ENCODE measurements around the gene VPREB3. TPM values are rescaled to one million over a fixed set of nuclear protein-coding genes. Genes with fewer than 3 reads are reported as not detected.
A peak's percentile ranks its signal among the peaks of the same experiment; 100 is the strongest.

VPREB3 gene
- total RNA-seq, 1 experiment from 2014 or later, result 0.88 TPM

DNA sequence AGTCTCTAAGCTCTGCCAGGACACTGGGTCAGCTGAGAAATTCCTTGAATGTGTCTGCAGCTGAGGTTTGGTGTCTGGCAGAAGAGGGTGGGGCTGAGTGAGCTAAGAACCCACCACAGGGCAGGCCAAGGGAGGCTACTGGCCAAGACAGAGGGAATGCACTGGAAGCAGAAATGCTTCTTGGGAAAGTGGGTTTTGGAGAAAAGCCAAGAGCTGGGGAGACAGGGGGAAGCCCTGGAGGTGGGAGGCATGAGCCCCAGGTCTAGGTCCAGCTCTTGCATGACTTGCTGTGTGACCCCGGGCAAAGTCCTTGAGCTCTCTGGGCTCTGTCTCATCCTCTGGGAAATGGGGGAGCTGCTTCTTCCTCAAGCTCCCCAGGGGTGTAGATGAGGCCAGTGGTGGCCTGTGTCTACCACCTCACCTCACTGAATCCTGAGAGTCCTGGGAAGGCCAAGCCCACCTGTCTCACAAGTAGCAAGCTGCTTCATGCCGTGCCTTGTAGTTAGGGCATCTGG, 20.8 kb upstream of the VPREB3 start:
- Histone ChIP-seq H3K4me1 (ENCODE audit: insufficient read depth, low read length, poor library complexity, severe bottlenecking) (peaks cover 9% of the 10 kb centered on the region), H3K27ac (ENCODE audit: low read depth, low read length, poor library complexity, severe bottlenecking) (no peak overlapping the region), H3K27me3 (replicated peaks; ENCODE audit: insufficient read depth, low read depth, low read length, poor library complexity) (no peaks in the 10 kb centered on the region), H3K9me3 (ENCODE audit: low read depth, low read length, poor library complexity, severe bottlenecking) (no peaks in the 10 kb centered on the region), H3K4me3 (ENCODE audit: low read depth, low read length, poor library complexity, severe bottlenecking) (no peak overlapping the region), H3K36me3 (ENCODE audit: insufficient read depth, low read length, poor library complexity, severe bottlenecking) (no peaks in the 10 kb centered on the region)
- ChIA-PET CTCF (no interaction called here), POLR2A (ENCODE audit: low non-redundant PET) (no interaction called here)
- TF ChIP-seq, protein P1, sequence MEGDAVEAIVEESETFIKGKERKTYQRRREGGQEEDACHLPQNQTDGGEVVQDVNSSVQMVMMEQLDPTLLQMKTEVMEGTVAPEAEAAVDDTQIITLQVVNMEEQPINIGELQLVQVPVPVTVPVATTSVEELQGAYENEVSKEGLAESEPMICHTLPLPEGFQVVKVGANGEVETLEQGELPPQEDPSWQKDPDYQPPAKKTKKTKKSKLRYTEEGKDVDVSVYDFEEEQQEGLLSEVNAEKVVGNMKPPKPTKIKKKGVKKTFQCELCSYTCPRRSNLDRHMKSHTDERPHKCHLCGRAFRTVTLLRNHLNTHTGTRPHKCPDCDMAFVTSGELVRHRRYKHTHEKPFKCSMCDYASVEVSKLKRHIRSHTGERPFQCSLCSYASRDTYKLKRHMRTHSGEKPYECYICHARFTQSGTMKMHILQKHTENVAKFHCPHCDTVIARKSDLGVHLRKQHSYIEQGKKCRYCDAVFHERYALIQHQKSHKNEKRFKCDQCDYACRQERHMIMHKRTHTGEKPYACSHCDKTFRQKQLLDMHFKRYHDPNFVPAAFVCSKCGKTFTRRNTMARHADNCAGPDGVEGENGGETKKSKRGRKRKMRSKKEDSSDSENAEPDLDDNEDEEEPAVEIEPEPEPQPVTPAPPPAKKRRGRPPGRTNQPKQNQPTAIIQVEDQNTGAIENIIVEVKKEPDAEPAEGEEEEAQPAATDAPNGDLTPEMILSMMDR (conservative IDR thresholded peaks at IDR 0.05; ENCODE audit: low read depth, low read length), result no peak
- TF ChIP-seq EZH2 (IDR thresholded peaks at IDR 0.05; ENCODE audit: borderline replicate concordance, low read depth, low read length, poor library complexity, severe bottlenecking), result no peak
- no TSS peak for BruUV-seq (replicated peaks)
- intact Hi-C loops (cut with micrococcal nuclease; ENCODE audit: unreplicated experiment), result no loop called here
- no peak for DNase-seq (ENCODE audit: low spot score)

DNA sequence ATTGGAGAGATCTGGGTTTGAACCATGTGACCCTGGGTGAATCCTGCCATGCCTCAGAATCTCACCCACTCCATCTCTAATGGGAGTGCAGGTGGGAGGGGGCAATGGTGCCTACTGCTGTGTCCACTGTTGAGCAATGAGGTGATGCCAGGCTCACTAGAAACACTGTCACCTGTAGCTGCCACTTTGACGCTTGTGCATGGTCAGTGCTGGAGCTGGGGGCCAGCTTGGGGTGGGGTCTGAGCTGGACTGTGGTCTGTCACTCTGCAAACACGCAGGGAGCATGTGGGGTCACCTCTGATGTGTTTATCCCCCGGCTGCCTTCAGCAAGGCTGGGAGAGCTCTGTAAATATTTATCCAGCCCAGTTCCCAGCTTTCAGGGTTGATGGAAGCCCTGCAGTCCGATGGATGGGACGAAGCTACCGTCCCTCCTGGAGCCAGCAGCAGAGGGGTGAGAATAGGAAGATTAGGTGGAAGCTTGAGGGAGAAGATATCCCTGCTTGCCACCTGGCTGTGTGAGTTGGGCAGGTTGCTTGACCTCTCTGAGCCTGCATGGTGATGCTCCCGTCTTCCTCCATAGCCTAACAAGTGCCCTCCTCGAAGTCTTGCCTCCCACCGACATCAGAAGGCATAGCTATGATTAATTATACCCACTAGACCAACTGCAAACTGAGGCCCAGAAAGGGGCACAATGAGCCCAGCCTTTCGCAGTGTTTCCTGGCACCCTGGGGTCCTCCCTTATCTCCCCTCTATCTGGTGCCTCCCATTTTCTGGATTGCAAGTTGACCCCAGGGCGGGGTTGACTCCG, 20.1 kb upstream of the VPREB3 start:
- H3K9me3 ChIP-seq (ENCODE audit: low read depth, low read length, poor library complexity, severe bottlenecking), result no peaks in the 10 kb centered on the region
- H3K4me3 ChIP-seq (ENCODE audit: low read depth, low read length, poor library complexity, severe bottlenecking), result no peak overlapping the region
- intact Hi-C loops (cut with micrococcal nuclease; ENCODE audit: unreplicated experiment), result no loop called here
- peaks cover 9% of the 10 kb centered on the region for H3K4me1 ChIP-seq (ENCODE audit: insufficient read depth, low read length, poor library complexity, severe bottlenecking)
- BruUV-seq (replicated peaks), result no TSS peak
- H3K36me3 ChIP-seq (ENCODE audit: insufficient read depth, low read length, poor library complexity, severe bottlenecking), result no peaks in the 10 kb centered on the region
- no peak for DNase-seq (ENCODE audit: low spot score)
- ChIA-PET CTCF (no interaction called here), POLR2A (ENCODE audit: low non-redundant PET) (no interaction called here)
- TF ChIP-seq, protein P1 (conservative IDR thresholded peaks at IDR 0.05; ENCODE audit: low read depth, low read length), result no peak
- TF ChIP-seq EZH2 (IDR thresholded peaks at IDR 0.05; ENCODE audit: borderline replicate concordance, low read depth, low read length, poor library complexity, severe bottlenecking), result no peak
- H3K27me3 ChIP-seq (replicated peaks; ENCODE audit: insufficient read depth, low read depth, low read length, poor library complexity), result no peaks in the 10 kb centered on the region
- no peak overlapping the region for H3K27ac ChIP-seq (ENCODE audit: low read depth, low read length, poor library complexity, severe bottlenecking)

DNA sequence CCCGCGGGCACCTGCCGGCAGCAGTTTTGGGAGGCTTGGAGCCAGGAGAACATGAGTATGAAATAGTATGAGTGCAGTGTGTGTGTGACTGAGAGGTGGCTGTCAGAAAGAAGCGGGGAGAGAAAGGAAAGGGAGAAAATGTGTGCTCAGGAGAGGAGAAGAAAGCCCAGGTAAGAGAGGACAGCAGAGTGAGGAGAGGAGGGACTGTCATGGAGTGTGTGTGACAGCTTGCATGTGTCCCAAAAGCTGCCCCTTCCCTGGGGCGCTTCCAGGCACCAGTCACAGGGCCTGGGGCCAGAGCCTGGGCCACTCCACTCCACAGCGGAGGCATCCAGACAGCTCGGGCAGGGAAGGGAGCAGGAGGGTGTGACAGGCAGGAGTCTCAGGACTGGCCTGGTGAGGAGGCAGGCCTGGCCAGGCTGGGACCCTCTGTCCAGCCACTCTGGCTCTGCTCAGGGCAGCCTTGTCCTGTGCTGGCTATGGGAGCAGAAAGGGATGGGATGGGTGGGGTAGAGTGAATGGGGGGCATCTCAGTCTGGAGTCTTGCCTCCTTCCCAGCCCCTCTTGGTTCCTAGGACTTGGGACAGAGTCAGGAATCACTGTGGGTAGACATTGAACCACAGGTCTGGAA, 19.4 kb upstream of the VPREB3 start:
- BruUV-seq (replicated peaks), result no TSS peak

More for the DNA sequence above, 19.4 kb upstream of the VPREB3 start:
- ChIA-PET POLR2A (ENCODE audit: low non-redundant PET) (no interaction called here), CTCF (no interaction called here)
- intact Hi-C loops (cut with micrococcal nuclease; ENCODE audit: unreplicated experiment), result no loop called here
- peaks cover 10% of the 10 kb centered on the region for H3K4me1 ChIP-seq (ENCODE audit: insufficient read depth, low read length, poor library complexity, severe bottlenecking)
- no peaks in the 10 kb centered on the region for H3K27me3 ChIP-seq (replicated peaks; ENCODE audit: insufficient read depth, low read depth, low read length, poor library complexity)
- peak overlapping the region; percentile 48 for H3K4me3 ChIP-seq (ENCODE audit: low read depth, low read length, poor library complexity, severe bottlenecking)
- TF ChIP-seq, protein P1 (conservative IDR thresholded peaks at IDR 0.05; ENCODE audit: low read depth, low read length), result no peak
- no peak for TF ChIP-seq EZH2 (IDR thresholded peaks at IDR 0.05; ENCODE audit: borderline replicate concordance, low read depth, low read length, poor library complexity, severe bottlenecking)
- no peak overlapping the region for H3K27ac ChIP-seq (ENCODE audit: low read depth, low read length, poor library complexity, severe bottlenecking)
- H3K36me3 ChIP-seq (ENCODE audit: insufficient read depth, low read length, poor library complexity, severe bottlenecking), result no peaks in the 10 kb centered on the region
- no peaks in the 10 kb centered on the region for H3K9me3 ChIP-seq (ENCODE audit: low read depth, low read length, poor library complexity, severe bottlenecking)
- no peak for DNase-seq (ENCODE audit: low spot score)

Measured in A673 (cell line).